ENCODE data around the gene PRKAG3. TPM values are rescaled to one million over a fixed set of nuclear protein-coding genes. Genes with fewer than 3 reads are reported as not detected.

PRKAG3 gene
- total RNA-seq, 4 donors from 2014 or later = not detected

GRCh38 chr2:218854860-218855259 is 23.3 kb upstream of the PRKAG3 start:
- Histone ChIP-seq H3K4me3 (no peak overlapping the region), H3K4me1 (peaks cover 8 to 17% (median 12%) of the 10 kb centered on the region in 4 donors), H3K9me3 (no peaks in the 10 kb centered on the region), H3K27me3 (peaks cover 0 to 91% (median 38%) of the 10 kb centered on the region in 4 donors), H3K27ac (replicated peaks in 1 of 4) (no peak overlapping the region), H3K36me3 (no peaks in the 10 kb centered on the region)
- WGBS = 40% methylated on average over 5 of the region's 5 CpGs
- no peak for TF ChIP-seq POLR2A (IDR thresholded peaks at IDR 0.05; ENCODE audit: low read depth)
- no peak for TF ChIP-seq CTCF (IDR thresholded peaks at IDR 0.05)
- TF ChIP-seq POLR2AphosphoS5 (IDR thresholded peaks at IDR 0.05) = no peak
- TF ChIP-seq EP300 (IDR thresholded peaks at IDR 0.05) = no peak
- intact Hi-C loops (cut with DNase I) = no loop called here
- no peak for DNase-seq (ENCODE audit: extremely low spot score)

GRCh38 chr2:218853766-218854165 is 22.2 kb upstream of the PRKAG3 start:
- no peaks in the 10 kb centered on the region for H3K9me3 ChIP-seq
- H3K27me3 ChIP-seq = peaks cover 0 to 91% (median 32%) of the 10 kb centered on the region in 4 donors
- H3K36me3 ChIP-seq = no peaks in the 10 kb centered on the region
- no peak for DNase-seq (ENCODE audit: extremely low spot score)
- WGBS = 38% methylated on average over 5 of the region's 5 CpGs
- intact Hi-C loops (cut with DNase I) = loop anchor here (2.0 kb wide), 1 partner anchor 45 kb away; no protein-coding TSS in a partner anchor
- H3K4me1 ChIP-seq = peaks cover under 1 to 6% (median 3%) of the 10 kb centered on the region in 4 donors
- no peak overlapping the region for H3K4me3 ChIP-seq
- H3K27ac ChIP-seq (replicated peaks in 1 of 4) = no peak overlapping the region
- no peak for TF ChIP-seq CTCF (IDR thresholded peaks at IDR 0.05)
- TF ChIP-seq POLR2AphosphoS5 (IDR thresholded peaks at IDR 0.05) = no peak
- no peak for TF ChIP-seq POLR2A (IDR thresholded peaks at IDR 0.05; ENCODE audit: low read depth)
- no peak for TF ChIP-seq EP300 (IDR thresholded peaks at IDR 0.05)

GRCh38 chr2:218852911-218853667 is 21.5 kb upstream of the PRKAG3 start:
- 22% methylated on average over 14 of the region's 16 CpGs for WGBS
- no peak for DNase-seq (ENCODE audit: extremely low spot score)

GRCh38 chr2:218851286-218851685 is 19.7 kb upstream of the PRKAG3 start:
- 42% methylated on average over 2 of the region's 3 CpGs for WGBS
- H3K27me3 ChIP-seq = peaks cover 0 to 79% (median 19%) of the 10 kb centered on the region in 4 donors

More at GRCh38 chr2:218852911-218853667, 21.5 kb upstream of the PRKAG3 start:
- Histone ChIP-seq H3K4me1 (peaks cover 0 to 4% (median 1%) of the 10 kb centered on the region in 4 donors), H3K27ac (replicated peaks in 1 of 4) (no peak overlapping the region), H3K9me3 (no peaks in the 10 kb centered on the region), H3K36me3 (no peaks in the 10 kb centered on the region), H3K4me3 (no peak overlapping the region), H3K27me3 (peaks cover 0 to 91% (median 25%) of the 10 kb centered on the region in 4 donors)
- intact Hi-C loops (cut with DNase I) = loop anchor here (2.0 kb wide), 1 partner anchor 46 kb away; no protein-coding TSS in a partner anchor
- TF ChIP-seq CTCF (IDR thresholded peaks at IDR 0.05) (peak; percentile 54 to 66 (median 64)), POLR2A (IDR thresholded peaks at IDR 0.05; ENCODE audit: low read depth) (no peak)

More at GRCh38 chr2:218851286-218851685, 19.7 kb upstream of the PRKAG3 start:
- no peak for TF ChIP-seq EP300 (IDR thresholded peaks at IDR 0.05)
- no peak for TF ChIP-seq POLR2A (IDR thresholded peaks at IDR 0.05; ENCODE audit: low read depth)
- TF ChIP-seq POLR2AphosphoS5 (IDR thresholded peaks at IDR 0.05) = no peak
- no peak for TF ChIP-seq CTCF (IDR thresholded peaks at IDR 0.05)
- intact Hi-C loops (cut with DNase I) = no loop called here
- Histone ChIP-seq H3K36me3 (no peaks in the 10 kb centered on the region), H3K27ac (replicated peaks in 1 of 4) (no peak overlapping the region), H3K9me3 (no peaks in the 10 kb centered on the region), H3K4me1 (peaks cover 0 to 7% (median 7%) of the 10 kb centered on the region in 4 donors), H3K4me3 (no peak overlapping the region)
- no peak for DNase-seq (ENCODE audit: extremely low spot score)
